GM12892 (cell line): ENCODE results near the gene SGIP1.
"Not testable (repeated sequence)": the region's sequence is repeated elsewhere in the genome, so short reads cannot be mapped to it uniquely, and the experiment has no call there.

ENCODE experiments used
- DNase-seq: peaks from one replicate; pipeline ENCODE4 v3.0.0; 2011; ENCODE audit not compliant: insufficient read length
- FAIRE-seq: peaks from 2 replicates; lab custom pipeline; 2011; peaks lifted over from hg19 to GRCh38; lab: Jason Lieb, UNC
- POLR2A ChIP-seq: IDR thresholded peaks from 2 replicates; pipeline ENCODE4 v1.6.1; 2011; ENCODE audit warnings: low read depth, low read length, control low read depth
- POLR2AphosphoS5 ChIP-seq: IDR thresholded peaks from 2 replicates; pipeline ENCODE4 v1.6.1; 2011; ENCODE audit warnings: low read depth, low read length, control low read depth
- TAF1 ChIP-seq: IDR thresholded peaks from 2 replicates; pipeline ENCODE4 v1.6.1; 2011; ENCODE audit warnings: low read depth, mild to moderate bottlenecking, control low read depth, low read length, borderline replicate concordance

Gene SGIP1

GRCh38 chr1:66693856-66694255, 159.9 kb downstream of the SGIP1 start:
- FAIRE-seq: no peak

GRCh38 chr1:66695116-66695515, 161.2 kb downstream of the SGIP1 start:
- DNase-seq (no peak), FAIRE-seq (no peak)
- TF ChIP-seq POLR2A (no peak), TAF1 (no peak), POLR2AphosphoS5 (no peak)

More at GRCh38 chr1:66693856-66694255, 159.9 kb downstream of the SGIP1 start:
- no peak for TF ChIP-seq POLR2A
- no peak for TF ChIP-seq POLR2AphosphoS5
- no peak for TF ChIP-seq TAF1
- no peak for DNase-seq

- DNase-seq (no peak), FAIRE-seq (no peak)
- TF ChIP-seq TAF1 (no peak), POLR2AphosphoS5 (no peak), POLR2A (no peak)
These were observed 162.8 kb downstream of the SGIP1 start for GRCh38 chr1:66696771-66697170.

GRCh38 chr1:66699213-66699612, 165.3 kb downstream of the SGIP1 start:
- TF ChIP-seq TAF1 (no peak), POLR2AphosphoS5 (no peak)
- peak; percentile 5 for FAIRE-seq
- no peak for DNase-seq

- no peak for FAIRE-seq
- no peak for DNase-seq
- TF ChIP-seq POLR2AphosphoS5: no peak
These were observed 170.4 kb downstream of the SGIP1 start for GRCh38 chr1:66704177-66704875.

- FAIRE-seq: no peak
- TF ChIP-seq TAF1 (no peak), POLR2AphosphoS5 (no peak), POLR2A (no peak)
- no peak for DNase-seq
These were observed 171.2 kb downstream of the SGIP1 start for GRCh38 chr1:66705110-66705509.

- FAIRE-seq: no peak
- no peak for DNase-seq
- TF ChIP-seq TAF1: no peak
- no peak for TF ChIP-seq POLR2AphosphoS5
- TF ChIP-seq POLR2A: no peak
These were observed 177.5 kb downstream of the SGIP1 start for GRCh38 chr1:66711420-66711819.

- TF ChIP-seq TAF1 (no peak), POLR2A (no peak), POLR2AphosphoS5 (no peak)
- DNase-seq: no peak
- FAIRE-seq: no peak
These were observed 178.9 kb downstream of the SGIP1 start for GRCh38 chr1:66712839-66713238.

- FAIRE-seq: no peak
- TF ChIP-seq POLR2A (no peak), POLR2AphosphoS5 (no peak), TAF1 (no peak)
- DNase-seq: no peak
These were observed 190.0 kb downstream of the SGIP1 start for GRCh38 chr1:66723985-66724384.

- FAIRE-seq: peak; percentile 73
These were observed 192.1 kb downstream of the SGIP1 start for GRCh38 chr1:66725885-66726665.

GRCh38 chr1:66728021-66728420, 194.1 kb downstream of the SGIP1 start:
- TF ChIP-seq POLR2A (no peak), POLR2AphosphoS5 (no peak), TAF1 (no peak)
- DNase-seq (no peak), FAIRE-seq (no peak)

More at GRCh38 chr1:66725885-66726665, 192.1 kb downstream of the SGIP1 start:
- TF ChIP-seq POLR2AphosphoS5 (no peak), POLR2A (no peak), TAF1 (no peak)
- no peak for DNase-seq

- FAIRE-seq, DNase-seq: not testable (repeated sequence)
These were observed 194.8 kb downstream of the SGIP1 start for GRCh38 chr1:66728716-66729115.

GRCh38 chr1:66729119-66729518, 195.2 kb downstream of the SGIP1 start:
- TF ChIP-seq TAF1 (no peak), POLR2AphosphoS5 (no peak), POLR2A (no peak)
- FAIRE-seq (no peak), DNase-seq (no peak)

GRCh38 chr1:66729523-66729922, 195.6 kb downstream of the SGIP1 start:
- no peak for FAIRE-seq
- TF ChIP-seq TAF1 (no peak), POLR2AphosphoS5 (no peak)
- DNase-seq: no peak
